NCI-H1092 treated with DMSO at 0.1 percent for 48 hours (cell line): Measurements from ENCODE around the gene ZCCHC24.
A peak's percentile ranks its signal among the peaks of the same experiment; 100 is the strongest.

Source experiments
- DNase-seq: peaks from one replicate; lab custom pipeline; 2025; lab: John Stamatoyannopoulos, UW

ZCCHC24 gene

DNA sequence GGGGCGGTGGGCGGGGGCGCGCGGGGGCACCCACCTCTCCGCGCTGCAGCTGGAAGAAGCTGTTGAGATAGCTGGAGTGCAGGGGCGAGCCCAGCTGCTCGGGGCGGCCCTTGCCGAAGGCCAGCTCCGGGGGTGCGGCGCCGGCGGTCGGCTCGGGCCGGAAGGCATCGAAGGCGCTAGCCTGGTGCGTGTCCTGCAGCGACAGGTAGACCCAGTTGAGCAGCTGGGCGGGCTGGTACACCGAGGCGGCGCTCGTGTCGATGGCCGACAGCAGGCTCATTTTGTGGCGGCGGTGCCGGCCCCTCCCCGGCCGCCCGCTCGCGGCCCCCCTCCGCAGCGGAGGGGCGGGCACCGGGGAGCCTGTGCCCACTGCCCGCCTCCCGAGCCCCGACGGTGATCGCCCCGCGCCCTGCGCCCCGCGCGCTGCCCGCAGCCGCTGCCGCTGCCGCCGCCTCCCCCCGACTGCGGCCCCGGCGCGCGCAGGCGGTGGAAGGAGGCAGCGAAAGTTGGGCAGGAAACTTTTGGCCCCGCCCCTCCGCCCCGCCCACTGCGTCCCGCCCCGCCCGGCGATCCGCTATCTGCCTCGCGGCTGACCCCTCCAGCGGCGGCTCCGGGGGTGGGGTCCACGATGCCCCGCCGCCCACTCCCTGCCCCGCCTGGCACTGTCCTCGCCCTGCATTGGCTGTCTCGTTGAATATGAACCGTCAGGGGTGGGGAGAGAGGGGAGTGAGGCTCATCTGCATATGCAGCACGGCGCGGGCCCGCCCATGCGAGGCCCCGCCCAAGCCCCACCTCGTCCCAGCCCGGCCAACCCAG, at the start of gene ZCCHC24:
TSS of gene ZCCHC24 (minus strand) at position 464 of the 816 bp plus-strand sequence. CDS start at position 280, 184 bp downstream.
- DNase-seq = peak; percentile 67

DNA sequence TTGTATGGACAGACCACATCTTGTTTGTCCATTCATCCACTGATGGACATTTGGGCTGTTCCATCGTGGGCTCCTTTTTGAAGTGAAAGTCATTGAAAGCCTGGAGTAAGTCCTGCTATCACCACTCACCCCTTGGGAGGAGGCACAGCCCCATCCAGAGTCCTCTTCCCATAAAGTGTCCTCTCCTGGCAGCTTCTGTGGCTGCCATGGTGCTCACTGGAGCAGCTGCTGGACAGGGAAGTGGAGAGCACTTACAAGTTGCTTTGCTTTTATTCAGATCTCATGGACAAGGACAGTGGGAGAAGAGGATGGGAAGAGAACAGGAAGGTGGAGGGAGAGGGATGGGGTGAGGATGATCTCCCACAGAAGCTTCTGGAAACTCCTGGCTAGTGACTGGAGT, 48.4 kb upstream of the ZCCHC24 start:
- no peak for DNase-seq

DNA sequence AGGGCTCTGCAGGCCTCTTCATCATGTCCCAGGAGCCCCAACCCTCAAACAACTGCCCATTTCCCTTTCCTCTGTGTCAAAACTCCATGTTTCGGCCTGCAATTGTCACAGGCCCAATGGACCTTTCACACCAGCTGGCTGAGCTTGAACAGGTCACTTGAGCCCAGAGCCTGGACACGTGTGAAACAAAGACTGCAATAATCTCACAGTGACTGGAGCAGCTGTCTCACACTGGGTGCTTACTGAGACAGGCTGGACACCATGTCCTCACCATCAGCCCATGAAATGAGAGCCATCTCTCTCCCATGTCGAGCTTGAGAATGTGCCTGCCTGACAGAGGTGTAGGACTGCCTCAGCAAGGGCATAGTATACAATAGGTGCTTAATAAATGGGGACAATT, 47.4 kb upstream of the ZCCHC24 start:
- no peak for DNase-seq

DNA sequence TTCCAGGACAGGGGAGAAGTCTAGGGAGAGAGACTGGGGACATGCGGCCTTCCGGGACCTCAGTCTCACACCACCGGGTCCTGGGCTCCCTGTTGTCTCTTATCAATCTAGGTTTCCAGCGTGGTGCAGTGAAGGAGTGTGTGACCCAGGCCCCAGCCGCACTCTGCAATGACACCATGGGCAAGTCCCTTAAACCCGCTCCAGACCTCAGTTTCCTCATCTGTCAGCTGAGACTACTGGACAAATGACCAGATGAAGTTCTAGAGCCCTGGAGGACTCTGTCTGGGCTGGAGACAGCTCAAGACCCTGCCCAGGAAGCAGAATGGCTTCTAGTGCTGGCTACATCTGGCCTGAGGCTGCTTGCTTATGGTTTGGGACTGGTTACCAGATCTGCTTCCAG, 46.8 kb upstream of the ZCCHC24 start:
- DNase-seq = no peak

DNA sequence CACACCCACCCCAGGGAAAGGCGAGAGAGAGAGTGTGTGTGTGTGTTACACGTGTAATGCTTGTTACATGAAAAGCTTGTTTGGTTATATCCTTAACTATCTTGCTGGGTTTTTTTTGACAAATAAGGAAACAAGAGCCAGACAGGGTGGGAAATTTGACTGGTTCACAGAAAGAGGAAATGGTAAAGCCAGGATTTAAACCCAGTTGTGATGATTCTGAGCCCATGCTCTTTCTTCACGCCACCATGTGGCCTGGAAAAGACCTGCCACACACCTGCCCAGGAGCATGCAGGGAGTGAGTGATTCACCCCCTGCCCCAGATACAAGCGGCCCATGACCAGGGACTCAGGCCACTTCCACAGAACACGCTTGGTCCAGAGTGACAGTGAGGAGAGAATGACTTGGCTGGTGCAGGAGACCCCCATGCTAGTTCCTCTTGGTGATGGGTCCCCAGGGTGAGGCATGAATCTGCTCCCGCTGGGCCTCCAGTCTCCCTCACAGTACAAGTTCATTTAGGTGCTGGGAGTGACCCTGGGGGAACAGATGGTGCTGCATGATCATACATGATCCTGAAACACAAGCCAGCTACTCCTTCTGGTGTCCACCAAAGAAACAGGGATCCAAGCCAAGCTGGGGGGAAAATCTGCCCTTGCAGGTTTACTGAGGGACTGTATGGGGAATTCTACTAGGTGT, 45.9 kb upstream of the ZCCHC24 start:
- DNase-seq = no peak

DNA sequence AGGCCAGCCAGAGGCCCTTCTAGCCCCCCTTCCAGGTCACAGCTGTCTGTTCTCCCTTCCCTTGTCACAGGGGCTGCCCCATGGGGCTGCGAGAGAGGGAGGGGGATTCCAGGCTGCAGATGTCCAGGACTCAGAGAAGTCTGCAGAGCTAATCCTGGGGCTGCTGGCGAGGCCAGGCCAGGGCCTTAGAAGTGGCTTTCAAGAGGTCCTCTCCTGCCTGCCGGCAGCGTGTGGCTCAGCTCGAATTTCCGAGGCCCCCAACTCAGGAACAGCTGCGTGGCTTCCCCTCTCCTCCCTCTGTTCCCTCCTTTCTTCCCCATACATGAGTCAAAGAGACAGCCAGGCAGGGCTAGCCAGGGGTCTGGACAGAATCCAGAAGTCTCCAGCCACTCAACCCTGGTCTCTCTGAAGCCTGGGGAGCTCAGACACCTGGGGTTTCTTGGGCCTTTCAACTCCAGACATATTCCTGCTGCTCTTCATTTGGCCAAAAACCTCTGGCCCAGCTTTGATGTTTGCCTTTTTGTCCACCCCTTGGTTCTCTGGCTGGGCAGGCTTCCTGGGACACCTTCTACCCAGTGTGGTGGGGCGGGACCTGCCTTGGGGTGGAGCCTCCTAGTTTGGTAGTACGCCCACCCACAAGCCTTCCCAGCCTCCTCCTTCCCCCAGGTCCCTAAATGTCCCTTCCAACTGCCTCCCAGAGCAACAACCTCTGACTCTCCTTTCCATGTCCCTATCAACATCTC, 45.1 kb upstream of the ZCCHC24 start:
- peak; percentile 41 for DNase-seq

DNA sequence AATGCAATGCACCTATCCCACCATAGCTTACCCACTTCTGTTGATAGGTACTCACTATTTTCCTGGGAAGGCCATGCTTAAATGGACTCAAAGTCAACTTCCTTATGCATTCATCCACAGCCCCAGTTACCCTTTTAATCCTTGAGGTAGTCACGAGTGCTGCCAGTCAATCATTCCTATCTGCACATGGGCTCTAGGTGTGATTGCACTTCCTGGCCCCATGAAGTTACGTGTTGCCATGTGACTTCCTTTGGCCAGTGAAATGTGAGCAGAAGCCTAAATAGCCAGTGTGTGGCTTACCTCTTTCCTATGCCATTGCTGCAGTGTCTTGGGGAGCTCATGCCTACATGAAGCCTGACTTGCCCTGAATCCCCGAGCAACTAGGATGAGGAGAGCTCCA, 43.4 kb upstream of the ZCCHC24 start:
- no peak for DNase-seq

DNA sequence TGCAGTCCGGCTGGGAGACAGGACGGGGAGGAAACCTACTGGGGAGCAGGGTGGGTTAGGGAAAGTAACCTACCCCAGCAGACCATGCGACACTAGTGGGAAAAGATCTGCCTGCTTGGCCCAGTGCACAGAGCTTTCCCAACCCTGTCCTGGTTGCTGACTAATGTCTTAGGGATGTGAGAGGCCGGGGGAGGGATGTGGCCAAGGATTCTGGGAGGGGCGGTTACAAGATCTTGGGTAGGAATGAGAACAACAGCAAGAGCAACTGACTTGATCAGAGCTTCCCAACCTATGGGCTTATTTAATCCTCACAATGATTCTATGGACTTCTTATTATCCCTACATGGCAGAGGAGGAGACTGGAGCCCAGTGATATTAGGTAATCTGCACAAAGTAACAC, 42.9 kb upstream of the ZCCHC24 start:
- no peak for DNase-seq

DNA sequence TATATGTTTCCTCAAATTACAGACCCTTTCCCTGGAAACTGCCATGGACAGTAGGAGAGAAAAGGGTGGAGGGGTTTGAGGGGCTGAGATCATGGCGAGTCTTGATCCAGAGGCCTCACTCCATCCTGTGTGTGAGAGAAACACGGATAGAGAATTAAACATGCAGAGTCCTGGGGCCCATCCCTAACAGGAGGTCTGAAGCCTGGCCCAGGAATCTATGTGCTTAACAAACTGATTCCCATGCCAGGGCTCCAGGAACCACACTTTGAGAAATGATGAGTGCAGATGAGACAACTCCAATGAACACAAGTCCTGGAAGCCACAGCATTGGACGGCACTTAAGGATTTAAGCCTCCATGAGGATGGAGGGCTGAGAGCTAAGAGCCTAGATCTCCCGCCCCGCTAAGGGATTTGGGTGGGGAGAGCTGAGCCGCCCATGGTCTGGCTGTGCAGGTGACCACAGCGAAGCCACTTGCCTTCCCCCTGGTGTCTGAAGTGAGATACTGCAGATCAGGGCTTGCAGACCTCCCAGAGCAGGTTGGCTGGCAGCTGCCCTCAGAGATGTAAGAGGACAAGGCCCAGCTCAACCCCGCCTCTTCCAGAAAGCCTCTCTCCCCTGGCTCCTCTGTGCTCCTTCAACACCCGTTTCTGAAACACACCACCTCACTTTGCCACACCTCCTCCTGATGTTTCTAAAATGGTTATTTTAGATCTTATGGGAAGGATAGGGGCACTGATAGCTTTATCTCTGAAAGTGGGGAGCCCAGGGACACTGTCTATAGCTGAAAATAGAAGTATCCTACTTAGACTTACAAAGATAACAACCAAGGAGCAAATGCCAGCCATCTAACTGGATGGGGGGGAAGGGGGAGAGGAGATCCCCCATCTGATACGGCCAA, 42.1 kb upstream of the ZCCHC24 start:
- DNase-seq = peak; percentile 13

DNA sequence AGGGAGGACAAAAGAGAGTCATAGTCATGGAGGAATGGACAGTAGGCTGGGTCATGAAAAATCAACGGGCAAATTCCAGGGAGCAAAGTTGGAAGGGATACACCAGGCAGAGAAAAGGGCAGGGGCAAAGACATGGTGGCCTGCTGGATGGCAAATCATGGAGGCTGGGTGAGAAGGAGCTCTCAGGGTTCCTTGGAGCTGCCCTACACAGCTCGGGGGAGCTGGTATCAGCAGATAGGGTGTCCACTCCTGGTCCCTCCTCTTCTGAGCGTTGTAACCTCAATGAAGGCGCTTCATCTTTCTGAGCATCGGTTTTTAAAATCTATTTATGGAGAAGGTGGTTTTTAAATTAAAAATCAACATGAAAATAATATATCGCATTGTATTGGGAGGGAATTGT, 39.1 kb upstream of the ZCCHC24 start:
- no peak for DNase-seq

DNA sequence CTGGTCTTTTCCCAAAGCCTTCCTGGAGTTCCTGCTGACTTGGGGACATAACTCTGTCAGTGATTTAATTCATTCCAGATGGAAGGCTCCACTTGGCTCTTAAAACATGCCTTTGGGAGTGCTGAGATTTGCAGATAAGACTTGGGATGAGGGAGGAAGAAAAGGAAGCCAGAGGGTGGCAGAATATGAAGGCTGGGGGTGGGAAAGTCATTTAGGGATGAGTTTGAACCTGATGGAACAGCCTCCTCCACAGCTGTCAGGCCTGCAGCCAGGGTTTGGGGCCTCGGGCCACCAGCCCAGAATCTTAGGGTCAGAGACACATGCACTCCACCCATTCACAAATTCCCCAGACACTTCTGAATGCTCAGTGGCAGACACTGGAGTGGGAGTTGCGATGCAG, 38.5 kb upstream of the ZCCHC24 start:
- no peak for DNase-seq

DNA sequence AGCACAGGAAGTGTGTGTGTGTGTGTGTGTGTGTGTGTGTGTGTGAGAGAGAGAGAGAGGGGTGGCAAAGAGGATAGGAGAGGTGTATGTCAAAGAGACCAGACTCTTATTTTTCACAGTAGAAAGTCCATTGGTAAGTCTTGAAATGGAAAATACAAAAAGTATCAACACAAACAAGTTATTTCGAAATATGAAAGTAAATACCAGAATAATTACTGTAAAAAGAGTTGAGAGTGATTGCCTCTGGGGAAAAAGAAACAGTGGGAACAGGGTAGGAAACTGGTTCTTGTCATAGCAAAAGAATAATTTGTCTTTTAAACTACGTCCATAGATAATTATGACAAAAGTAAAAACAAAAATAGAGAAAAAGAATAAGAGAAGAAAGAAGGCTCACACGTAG, 37.9 kb upstream of the ZCCHC24 start:
- DNase-seq = no peak

DNA sequence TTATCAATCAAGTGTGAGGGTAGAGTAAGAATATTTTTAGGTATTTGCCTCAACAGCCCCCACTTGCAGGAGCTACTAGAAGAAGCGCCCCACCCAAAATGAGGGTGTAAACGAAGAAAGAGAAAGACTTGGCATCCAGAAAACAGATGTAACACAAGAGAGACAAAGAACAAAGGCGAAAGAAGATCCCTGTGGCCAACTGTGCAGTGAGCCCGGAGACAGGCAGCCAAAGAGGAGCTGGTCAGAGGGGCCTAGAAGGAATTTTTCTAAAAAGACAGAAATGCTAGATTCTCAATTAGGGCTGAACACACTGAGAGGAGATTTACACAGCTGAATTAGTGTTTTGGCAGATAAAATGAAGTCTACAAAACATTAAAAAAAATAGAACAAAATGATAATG, 37.3 kb upstream of the ZCCHC24 start:
- no peak for DNase-seq

DNA sequence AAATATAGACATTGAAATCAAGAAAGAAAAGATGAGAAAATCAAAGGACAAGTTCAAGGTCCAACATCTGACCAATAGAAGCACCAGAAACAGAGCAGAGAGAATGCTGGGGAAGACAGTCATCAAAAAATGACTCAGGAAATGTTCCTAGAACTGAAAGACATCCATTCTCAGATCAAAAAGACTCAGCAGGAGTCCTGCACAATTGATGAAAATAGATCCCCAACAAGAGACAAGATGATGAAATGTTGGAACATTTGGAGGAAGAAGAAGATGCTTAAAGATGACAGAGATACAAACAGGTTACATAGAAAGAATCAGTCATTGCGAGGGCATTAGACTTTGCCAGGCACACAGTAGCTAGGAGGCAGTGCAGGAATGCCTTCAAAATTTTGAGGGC, 36.9 kb upstream of the ZCCHC24 start:
- no peak for DNase-seq

DNA sequence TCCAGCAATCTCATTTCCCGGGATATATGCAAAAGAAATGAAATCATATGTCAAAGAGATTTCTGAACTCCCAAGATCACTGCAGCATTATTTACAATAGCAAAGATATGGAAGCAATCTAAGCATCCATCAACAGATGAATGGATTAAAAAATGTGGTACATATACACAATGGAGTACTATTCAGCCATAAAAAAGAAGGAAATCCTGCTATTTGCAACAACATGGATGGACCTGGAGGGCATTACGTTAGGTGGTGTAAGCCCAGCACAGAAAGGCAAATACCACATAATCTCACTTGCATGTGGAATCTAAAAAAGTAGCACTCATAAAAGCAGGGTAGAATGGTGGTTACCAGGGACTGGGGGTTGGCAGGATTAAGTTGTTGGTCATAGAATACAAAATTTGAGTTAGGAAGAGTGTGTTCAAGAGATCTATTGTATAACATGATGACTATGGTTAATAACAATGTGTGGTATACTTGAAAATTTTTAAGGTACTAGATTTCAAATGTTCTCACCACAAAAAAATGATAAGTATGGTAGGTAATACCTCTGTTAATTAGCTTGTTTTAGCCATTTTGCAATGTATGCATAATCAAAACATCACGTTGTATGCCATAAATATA, 34.0 kb upstream of the ZCCHC24 start:
- DNase-seq = no peak

DNA sequence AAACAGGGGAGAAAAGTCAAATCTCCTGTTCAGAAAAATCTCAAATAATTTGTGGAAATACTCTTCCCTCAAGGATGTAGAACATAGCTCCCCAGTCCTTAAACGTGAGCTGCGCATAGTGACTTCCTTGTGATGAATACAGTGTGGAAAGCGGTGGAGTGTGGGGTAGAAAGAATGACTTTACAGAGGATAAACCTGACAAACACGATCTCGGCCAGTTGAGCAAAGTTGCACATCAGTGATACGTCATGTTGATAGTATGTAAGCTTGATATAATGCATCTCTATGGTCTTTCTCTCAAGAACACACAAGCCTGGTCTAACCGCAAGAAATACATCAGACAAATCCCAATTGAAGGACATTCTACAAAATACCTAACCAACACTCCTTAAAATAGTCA, 32.0 kb upstream of the ZCCHC24 start:
- DNase-seq = no peak

DNA sequence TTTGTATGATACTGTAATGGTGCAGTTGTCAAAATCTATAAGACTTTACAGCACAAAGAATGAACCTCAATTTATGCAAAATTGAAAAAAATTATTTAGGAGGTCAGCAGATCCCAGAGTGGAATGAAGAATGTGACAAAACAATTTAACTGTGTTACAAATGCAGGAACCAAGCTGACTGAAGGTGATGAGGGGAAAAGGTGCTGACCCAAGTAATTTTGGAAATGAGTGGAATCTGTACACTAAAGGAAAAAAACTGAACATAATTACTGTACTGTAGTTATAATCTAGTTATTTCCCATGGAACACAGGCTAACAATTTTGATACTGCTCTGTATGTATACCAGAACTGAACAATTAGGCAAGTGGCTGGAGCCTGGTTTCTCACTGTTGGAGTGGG, 31.2 kb upstream of the ZCCHC24 start:
- DNase-seq = no peak

DNA sequence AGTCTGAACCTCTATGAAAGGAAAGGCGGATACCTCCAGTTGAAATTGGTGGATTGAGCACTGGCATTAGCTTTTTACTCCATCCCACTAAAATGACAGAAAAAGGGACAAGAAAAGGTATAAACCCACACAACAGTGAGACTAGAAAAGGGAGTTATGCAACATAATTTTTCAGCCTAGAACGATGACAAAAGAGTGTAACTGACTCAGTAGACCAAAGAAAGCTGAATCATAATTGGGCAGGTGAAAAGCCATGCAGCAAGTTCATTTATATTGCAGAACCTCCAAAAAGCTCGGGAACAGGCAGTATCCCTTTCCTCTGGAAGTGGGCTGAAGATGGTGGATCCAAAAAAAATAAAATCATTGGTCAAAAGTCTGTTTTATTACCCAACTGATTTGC, 30.5 kb upstream of the ZCCHC24 start:
- no peak for DNase-seq

DNA sequence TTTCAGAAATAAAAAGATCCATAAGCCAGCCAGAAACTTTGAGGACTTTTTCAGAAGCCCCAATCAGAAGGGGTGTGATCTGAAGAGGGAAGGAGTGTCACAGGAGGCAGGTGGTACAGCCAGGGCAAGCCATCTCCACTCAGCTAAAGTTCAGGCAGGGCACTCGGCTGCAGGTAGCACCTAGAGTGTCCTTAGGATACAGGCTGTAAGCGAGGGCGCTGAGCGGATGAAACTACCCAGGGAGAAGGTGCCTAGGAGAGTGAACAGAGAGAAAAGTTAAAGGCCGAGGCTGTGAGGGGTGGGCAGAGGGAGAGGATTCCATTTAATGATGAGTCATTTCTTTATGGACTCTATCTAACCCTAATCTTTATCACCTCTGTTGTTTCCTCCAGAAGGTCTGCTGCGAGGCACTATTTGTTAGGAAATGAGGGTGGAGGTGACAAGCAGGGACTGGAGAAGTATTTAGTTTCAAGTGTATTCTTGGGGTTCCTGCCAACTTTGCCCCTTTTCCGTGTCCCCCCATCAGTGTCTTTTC, 29.8 kb upstream of the ZCCHC24 start:
- DNase-seq = no peak

DNA sequence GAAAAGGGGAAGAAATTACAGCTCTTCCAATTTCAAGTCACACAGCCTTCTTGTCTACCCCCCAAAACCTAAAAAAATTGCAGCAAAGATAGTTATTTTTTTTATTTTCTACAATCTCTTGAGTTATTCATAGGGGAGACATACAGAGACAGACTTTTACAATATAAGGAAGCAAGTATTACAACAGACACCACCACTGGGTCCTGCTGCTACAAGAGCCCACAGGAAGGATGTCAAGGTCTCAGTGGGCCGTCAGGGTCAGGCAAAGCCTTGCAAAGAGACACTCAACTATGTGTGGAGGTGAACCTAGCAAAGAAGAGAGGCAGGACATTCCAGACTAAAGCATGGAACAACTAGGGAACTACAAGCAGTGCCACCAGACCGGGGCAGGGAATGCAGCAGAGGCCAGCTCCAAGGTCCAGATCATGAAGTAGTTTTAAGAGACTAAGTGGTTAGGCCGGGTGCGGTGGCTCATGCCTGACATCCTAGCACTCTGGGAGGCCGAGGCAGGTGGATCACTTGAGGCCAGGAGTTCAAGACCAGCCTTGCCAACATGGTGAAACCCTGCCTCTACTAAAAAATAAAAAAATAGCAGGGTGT, 28.2 kb upstream of the ZCCHC24 start:
- no peak for DNase-seq

DNA sequence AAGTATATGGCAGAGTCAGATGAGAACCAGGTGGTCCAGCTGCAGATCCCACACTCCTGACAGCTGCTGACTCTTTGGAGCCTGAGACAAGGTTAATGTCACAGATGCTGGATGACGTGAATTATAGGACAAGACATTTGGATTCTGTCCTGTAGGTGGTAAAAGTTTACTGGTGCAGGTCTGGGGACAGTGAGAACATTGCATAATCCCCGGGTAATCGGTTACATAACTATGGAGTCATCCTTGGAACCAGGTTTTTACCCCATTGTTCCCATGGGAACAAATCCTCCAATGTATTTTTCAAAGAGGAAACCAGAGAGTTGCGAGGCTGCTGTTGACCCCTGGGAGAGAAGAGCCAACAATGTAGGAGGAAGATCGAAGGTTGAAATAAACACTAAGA, 27.5 kb upstream of the ZCCHC24 start:
- DNase-seq = no peak
